HG03457 (cell line): ENCODE measurements around the gene DOCK1.

Experiments used
- ATAC-seq: cut with Tn5 transposase; IDR thresholded peaks from one replicate; pipeline ENCODE4 v1.9.1; 2021; ENCODE audit warnings: moderate number of reproducible peaks; ENCODE audit not compliant: unreplicated experiment

The DOCK1 gene

DNA sequence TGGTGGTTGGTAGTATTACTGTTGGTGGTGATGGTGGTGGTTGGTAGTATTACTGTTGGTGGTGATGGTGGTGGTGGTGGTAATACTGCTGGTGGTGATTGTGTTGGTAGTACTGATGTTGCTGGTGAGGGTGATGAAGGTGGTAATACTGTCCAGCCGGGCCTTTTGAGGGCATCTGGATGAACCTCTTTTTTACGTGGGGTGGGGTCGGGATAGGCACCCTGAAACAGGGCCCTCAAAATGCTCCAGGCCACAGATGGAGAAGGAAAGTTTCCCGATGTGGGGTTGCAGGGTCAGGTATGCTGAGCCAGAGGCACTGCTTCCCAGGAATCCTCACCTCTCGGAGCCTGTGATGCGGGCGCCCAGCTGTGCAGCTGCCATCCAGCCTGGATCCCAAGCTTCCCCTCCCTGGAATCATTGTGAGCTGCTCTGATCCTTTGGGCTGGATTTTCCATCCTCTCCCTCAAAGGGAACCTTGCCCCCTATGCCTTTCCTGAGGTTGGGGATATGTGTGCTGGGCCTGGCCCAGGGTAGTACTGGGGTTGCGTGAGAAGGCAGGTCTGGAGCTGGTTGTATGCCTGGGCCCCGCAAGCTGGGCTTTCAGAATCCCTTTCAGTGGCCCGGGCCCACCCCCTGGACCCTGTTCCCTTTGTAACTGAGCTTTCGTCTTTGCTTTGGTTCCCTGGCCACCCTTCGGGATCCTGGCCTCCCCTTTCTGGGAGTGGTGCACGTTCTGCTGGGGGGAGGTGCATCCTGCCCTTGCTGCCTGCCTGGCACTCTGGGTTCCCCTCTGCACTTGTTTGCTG lies 43.3 kb downstream of the DOCK1 start:
- ATAC-seq = no peak

DNA sequence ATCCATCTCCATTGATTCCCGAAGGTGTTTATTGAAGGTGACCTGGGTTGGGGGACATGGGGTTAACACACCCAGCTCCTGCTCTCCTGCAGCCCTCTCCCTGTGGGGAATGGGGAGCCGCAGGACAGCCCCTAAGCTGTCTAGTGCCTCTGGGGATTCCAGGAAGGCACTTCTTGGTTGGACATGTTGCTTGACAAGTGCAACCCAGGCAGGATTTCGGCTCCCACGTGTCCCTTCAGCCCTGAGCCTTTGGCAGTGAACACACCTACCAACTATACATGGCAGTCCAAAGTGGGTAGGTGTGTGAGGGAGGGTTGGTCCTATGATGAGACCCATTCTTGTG lies 43.9 kb downstream of the DOCK1 start:
- no peak for ATAC-seq

DNA sequence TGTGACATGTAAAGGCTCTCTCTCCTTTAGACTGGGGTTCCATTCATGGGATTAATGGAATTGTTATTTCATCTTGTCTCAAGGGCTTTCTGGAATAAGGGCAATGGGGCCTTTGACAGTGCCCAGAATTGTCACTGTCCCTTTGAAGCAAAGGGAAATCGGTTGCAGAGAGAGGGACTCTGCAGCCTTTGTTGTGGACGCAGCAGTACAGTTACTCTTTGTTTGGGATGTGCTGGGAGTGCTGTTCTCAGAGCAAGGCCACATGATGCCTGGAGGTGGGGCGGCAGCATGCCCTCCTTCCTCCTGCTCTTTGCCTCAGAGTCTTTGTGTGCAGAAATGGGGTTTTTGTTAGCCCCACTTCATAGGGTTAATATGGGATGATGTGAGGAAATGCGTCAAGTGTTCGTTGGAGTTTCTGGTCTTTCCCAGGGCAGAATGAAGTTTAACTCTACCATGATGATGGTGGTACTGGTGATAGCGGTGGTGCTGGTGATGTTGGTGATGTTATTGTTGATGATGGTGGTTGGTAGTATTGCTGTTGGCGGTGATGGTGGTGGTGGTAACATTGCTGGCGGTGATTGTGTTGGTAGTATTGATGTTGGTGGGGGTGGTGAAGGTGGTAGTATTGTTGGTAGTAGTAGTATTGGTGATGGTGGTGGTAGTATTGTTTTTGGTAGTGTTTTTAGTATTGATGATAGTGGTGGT lies 45.3 kb downstream of the DOCK1 start:
- ATAC-seq = no peak

DNA sequence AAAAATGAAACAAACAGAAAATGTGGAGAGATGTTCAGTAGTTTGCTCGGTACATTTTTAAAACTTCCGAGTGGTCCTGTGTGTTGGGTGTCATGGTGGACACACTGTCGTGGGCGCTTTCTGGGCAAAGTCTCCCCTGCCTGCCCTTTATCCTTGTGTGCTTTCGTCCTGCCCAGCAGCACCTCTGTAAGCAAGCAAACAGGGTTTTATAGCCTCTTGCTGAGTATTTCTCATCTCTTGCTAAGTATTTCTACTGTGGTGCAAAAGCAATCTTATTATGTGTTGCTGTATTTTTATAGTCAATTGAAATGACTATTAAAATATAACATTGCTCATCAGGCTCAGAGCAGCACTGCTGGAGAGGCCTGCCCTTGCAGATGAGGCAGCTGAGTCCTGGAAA lies 48.7 kb downstream of the DOCK1 start:
- ATAC-seq = no peak

DNA sequence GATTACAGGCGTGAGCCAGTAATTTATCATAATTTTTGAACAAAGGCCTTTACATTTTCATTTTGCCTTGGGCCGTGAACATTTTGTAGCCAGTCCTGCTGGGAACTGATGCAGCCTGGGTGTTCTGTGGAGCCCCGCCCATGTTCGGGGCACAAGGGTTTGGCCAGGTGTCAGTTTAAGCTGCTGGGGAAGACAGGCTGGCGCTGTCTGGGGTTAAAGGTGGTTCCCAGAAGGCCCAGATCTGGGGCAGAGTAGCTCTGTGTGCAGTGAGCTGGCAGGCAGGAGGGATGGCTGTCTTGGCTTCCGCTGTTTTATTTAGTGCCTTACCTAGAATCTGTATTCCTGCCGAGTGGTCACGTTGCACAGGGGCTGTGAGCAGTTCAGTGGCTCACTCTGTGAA lies 50.2 kb downstream of the DOCK1 start:
- no peak for ATAC-seq

DNA sequence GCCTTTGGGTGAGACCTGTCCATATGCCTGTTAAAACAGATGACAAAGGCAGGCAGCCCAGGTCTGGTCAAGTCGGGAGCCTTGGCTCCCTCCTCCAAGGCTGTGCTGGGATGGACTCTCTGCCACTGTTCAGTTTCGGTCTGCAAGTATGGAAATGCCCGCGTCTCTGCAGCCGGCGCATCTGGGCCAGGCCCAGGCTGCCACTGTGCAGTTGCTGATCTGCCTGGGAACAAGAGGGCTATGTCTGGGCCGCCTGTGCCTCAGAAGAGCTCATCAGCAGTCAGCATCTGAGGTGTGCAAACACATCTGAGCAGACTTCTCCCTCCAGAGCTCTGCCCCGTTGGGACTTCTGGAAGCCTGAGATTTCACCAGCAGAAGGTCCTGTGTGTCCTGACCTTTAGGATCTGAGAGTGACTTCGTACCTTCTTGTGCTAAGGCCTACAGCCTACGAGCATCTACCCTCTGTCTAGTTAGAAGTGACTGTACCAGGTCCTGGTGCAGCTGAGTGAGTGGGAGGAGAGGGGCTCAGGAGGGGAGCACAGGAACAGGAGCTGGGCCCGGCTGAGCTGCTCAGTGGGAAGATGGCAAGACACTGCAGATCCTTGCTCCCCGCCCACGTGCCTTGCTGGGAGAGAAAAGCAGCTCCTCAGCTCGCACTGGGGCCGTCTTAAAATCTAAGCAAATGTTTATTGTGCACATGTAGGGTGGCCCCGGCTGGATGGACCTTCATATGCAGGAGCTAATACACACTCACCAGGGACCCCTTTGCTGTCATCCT lies 50.9 kb downstream of the DOCK1 start:
- ATAC-seq = no peak

DNA sequence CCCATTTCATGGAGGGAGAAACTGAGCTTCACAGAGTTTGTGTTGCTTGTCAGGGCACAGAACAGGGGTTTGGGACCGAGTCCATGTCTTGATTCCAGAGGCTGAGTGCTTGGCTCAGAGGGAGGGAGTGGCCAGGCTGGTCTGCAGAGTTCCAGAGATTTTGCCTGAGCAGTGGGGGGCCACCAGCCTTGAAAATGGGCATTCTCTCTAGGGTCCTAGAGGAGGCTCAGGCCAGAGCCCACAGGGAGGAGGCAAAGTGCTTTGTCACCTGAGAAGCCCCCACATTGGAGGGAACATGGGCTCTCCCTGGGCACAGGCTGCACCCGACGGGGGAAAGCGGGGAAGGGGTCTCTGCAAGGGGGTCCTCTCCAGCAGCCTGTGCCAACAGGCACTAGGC lies 51.5 kb downstream of the DOCK1 start:
- no peak for ATAC-seq

DNA sequence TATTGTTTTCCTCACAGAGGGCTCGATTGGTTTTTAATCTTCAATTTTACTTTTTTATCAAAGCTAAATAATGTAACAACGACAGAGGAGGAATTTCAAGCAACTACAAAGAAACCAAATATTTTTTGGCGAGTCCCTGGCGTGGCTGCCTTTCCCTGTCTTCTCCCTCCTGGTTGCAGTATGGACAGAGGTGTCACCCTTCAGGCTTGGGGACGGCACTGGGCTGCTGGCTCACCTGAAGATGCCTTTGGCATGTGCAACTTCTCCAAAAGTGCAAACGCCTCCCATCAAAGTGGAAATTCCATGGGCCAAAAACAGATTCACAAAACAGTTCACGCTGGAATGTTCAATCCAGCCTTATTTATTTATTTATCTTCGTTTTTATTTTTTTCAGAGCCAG lies 51.9 kb downstream of the DOCK1 start:
- no peak for ATAC-seq

DNA sequence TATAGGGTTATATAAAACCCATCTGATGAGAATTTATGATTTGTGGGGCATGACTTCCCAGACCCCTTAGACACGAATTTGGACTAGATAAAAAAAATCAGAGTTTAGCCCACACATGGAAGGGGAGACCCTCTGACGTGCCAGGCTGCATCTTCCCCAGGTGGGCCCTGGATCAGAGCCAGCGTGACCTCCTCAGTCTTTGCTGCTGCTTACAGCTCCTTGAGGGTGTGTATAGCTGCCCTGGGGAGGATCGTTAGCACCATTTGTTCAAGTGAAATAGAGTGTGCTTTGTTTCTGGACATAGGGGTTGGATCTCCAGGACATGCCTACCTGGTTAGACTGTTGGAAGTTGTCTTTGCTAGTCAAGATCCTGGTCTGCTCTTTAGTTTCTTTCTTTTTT lies 54.2 kb downstream of the DOCK1 start:
- no peak for ATAC-seq

DNA sequence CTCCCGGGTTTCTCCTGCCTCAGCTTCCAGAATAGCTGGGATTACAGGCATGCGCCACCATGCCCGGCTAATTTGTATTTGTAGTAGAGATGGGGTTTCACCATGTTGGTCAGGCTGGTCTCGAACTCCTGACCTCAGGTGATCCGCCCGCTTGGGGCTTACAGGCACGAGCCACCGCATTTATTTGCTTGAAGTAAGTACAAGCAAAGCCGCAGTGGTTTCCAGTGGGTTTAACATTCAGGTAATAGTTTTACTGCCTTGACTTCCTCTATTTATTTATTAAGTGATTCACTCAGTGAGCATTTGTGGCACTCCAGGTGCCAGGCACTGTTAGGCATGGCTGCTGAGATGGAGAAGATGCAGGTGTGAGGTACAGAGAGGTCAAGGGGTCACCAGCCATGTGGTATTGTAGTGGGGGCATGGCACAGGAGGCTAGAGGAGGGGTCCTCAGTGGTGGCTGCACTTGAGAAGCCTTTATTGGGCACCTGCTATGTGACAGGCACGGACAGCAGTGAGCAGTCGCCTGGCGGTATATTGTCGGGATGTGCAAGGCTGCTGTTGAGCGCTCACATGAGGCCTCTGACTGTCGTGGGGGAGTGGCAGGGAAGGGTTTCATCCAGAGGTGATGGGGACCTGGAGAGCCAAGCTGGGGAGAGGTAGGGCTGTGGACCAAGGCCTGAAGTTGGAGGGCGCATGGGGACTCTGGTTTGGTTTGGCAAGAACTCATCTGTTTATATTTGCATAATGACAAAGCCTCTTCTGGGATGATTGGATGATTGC lies 54.9 kb downstream of the DOCK1 start:
- no peak for ATAC-seq

DNA sequence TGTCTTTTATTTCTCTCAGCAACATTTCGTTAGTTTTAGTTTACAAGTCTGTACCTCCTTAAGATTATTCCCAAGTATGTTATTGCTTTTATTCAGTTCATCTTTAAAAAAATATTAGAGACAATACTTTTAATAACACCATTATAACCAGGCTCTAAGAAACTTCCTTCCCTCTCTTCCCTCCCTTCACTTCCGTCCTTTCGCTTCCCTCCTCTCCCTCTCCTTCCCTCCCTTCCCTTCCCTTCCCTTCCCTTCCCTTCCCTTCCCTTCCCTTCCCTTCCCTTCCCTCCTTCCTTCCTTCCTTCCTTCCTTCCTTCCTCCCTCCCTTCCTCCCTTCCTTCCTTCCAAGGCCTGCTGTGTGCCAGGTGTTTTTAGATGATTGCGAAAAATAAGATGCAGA lies 58.1 kb downstream of the DOCK1 start:
- ATAC-seq = no peak

DNA sequence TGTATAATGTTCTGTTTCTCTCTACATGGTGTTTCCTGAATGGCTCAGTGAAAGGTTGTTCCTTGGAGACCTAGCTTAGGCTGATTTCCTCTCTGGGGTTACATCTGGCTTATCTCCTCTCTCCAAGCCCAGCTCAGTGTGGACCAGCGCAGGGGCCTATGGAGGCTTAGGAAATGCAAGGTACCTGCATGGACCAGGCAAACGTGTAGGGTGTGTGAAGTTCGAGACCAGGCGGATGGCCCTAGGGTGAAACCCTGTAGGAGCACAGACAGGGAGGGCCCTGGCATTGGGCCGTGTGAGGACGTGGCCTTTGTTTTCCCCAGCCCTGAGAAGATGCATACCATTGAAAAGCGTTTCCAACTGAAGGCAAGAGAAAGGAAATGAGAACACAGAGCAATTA lies 59.0 kb downstream of the DOCK1 start:
- no peak for ATAC-seq

DNA sequence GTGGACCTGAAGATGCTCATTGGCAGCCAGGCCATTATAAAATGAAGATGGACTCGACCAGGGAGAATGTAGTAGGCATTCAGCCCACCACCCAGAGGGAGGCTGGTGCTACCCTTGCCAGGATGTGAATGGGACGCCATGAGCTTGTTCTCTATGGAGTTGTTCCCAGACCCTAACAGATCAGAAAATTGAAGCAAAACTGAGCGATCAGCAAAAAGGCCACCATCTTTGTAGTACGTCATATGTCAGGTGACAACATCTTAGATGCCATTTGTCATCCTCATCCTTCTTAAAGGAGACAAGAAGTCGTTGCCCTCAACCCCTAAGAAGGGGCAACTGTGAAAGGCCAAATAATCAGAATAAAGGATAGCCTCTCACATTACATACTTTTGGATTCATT lies 61.7 kb downstream of the DOCK1 start:
- no peak for ATAC-seq

DNA sequence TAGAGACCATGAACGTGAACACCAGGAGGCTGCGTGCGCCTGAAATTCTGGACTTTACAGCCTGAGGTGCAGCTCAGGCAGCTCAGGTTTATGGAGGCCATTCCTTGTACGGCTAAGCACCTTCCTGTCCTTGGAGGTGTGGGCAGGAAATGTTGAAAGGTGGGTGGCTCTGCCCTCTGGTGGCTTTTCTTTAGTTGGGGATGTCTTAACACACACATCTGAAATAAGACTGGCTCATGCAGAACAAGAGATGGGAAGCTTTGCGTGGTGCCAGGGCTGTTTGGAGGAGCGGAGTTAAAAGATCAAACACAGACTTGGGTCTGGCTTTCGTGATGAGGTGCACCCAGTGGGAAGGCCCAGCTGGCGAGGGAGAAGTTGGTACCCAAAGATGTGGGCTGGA lies 64.1 kb downstream of the DOCK1 start:
- no peak for ATAC-seq

DNA sequence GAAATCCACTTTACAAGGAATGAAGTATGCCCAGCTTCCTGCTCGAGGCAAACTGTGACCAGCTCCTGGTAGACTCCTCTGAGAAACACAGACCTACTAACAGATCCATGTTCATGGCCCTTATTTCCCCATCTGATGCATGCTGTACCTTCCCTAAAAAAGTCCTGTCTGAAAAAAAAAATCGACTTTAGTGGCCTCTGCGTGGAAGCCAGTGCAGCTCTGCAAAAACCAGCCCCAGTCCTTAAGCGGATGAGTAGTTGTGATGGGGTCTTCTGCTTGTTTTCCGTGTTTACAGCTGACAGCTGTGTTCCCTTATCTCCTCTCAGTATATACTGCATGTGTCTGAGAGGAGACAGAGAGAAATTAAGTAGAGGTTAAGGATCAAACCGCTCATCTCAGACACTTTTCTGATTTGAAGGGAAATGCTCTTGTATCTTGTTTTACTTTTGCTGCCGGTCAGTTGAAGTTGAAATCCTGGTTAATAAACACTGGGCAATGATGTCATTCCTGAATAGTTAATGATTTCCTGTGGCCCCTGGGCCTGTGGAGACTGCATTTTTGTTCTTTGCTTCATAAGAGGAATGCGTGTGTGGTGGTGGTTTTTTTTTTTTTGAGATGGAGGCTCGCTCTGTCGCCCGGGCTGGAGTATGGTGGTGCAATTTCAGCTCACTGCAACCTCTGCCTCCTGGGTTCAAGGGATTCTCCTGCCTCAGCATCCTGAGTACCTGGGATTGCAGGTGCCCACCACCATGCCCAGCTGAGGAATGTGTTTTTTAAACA lies 67.6 kb downstream of the DOCK1 start:
- ATAC-seq = no peak

DNA sequence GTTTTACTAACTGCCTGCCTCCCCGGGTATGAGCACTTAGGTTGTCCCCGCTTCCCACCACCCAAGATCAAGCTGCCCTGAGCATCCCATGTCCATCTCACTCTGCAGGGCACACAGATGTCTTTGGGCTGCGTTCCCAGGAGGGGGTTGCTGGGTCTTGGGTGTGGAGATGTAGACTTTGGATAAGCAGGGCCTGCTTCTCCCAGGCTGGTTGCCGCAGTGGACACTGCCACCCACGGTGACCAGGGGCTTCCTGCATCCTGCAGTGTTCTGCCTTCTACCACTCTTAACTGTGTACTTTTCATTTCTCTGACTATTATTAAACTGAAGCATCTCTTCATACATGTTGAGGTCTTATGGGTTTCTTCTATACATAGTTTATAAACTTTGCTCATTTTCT lies 70.0 kb downstream of the DOCK1 start:
- ATAC-seq = no peak

DNA sequence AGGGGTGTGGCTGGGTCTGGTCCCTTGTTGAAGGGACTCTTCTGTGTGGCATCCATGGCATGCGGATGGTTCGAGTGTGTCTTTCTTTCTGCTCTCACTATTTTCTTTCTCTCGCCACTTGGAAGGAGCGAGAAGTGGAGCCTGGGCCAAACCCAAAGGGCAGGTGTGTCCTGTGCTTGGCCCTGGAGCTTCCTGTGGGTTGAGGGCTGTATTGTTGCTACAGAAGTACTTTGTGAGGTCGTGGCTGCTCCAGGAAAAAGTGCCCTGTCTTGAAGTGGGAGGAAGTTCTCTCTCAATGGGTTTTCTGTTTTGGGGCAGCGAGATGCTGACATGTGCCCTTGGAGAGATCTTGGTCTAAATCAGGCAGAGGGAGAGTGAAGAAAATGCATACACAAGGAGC lies 72.0 kb downstream of the DOCK1 start:
- ATAC-seq = no peak

DNA sequence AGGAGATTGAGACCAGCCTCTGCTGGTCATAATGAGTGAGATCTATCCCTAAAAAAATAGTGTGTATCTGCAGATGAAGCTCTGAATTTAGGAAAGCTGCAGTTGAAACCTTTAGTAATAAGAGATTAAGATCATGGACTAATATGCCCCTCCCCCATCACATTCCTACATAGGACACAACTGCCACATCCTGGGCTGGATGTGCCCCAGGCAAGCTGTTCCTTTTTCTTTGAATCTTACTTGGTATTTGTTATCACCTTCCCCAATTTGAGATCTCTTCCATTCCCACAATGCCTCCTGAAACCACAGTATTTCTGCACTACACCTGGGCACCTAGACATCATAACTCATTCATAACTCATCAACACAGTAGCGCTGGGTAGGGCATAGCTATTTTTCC lies 74.1 kb downstream of the DOCK1 start:
- no peak for ATAC-seq

DNA sequence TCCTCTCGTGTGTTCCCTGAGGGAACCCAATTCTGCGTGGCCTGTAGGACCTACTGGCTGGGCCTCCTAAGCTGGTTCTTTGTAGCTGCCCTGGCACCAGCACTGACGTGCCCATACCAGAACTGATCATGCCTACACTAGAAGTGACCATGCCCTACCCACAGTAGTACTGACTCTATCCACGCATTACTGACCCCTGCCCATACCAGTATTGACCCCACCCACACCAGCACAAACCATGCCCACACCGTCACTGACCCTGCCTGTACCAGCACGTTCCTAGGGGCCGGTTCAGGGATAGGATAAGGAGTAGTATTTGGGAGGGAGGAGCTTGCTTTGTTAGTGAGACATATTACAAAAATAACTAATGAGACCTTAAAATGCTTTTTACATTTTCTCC lies 88.0 kb downstream of the DOCK1 start:
- ATAC-seq = no peak

DNA sequence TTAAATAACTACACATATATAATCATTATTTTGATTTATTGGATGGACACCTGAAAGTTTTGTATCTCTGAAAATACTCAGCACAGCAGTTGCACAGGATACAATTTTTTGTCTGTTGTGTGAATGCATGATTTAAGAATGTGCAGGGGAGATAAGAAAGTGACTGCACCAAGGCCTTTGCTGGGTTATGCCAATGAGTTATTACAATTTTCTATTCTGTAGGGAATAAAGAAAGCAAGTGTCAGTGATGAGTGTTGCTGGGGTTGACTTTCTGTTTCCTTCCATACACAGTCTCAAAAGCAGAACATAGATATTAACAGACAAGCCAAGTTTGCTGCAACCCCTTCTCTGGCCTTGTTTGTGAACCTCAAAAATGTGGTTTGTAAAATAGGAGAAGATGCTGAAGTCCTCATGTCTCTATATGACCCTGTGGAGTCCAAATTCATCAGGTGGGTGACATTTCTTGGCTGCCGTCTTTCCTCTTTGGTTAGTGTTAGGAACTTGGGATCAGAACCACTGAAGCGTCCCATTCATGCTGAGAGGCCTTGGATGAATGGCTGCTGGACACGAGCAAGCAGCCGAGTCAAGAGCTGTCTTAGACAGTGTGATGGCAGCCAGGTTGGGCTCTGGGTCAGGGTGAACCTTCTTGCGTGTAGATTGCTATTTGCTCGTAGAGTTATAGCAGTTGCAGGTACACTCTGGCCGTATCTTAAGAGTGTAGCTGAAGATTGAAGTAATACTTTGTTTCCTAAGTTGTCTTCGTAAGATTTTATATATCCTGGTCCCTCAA lies 92.8 kb downstream of the DOCK1 start:
- ATAC-seq = no peak
